ENCODE data around the gene RNF32. TPM values are rescaled to one million over a fixed set of nuclear protein-coding genes. Genes with fewer than 3 reads are reported as not detected.

The RNF32 gene
- total RNA-seq, 1 experiment from 2014 or later = 0.61 TPM

- TF ChIP-seq, protein P1, sequence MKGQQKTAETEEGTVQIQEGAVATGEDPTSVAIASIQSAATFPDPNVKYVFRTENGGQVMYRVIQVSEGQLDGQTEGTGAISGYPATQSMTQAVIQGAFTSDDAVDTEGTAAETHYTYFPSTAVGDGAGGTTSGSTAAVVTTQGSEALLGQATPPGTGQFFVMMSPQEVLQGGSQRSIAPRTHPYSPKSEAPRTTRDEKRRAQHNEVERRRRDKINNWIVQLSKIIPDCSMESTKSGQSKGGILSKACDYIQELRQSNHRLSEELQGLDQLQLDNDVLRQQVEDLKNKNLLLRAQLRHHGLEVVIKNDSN (CRISPR knock-in tag; IDR thresholded peaks at IDR 0.05) = peak; percentile 82
- TF ChIP-seq IRF1 (CRISPR knock-in tag; IDR thresholded peaks at IDR 0.05) (peak; percentile 94), CREM (CRISPR knock-in tag; IDR thresholded peaks at IDR 0.05) (peak; percentile 73), IRF2 (CRISPR knock-in tag; IDR thresholded peaks at IDR 0.05; ENCODE audit: borderline replicate concordance, low read depth) (peak; percentile 88; the same call in 1 of the 2 replicates), SMAD4 (CRISPR knock-in tag; IDR thresholded peaks at IDR 0.05) (peak; percentile 63), SOX15 (CRISPR knock-in tag; IDR thresholded peaks at IDR 0.05) (no peak), ATF2 (CRISPR knock-in tag; IDR thresholded peaks at IDR 0.05; ENCODE audit: borderline replicate concordance, low read depth) (peak; percentile 88; the same call in 1 of the 2 replicates), EMX1 (CRISPR knock-in tag; IDR thresholded peaks at IDR 0.05) (no peak), KAT7 (CRISPR knock-in tag; IDR thresholded peaks at IDR 0.05; ENCODE audit: borderline replicate concordance) (peak; percentile 38; the same call in 1 of the 2 replicates), NR2C2 (CRISPR knock-in tag; IDR thresholded peaks at IDR 0.05) (peak; percentile 79), CREB1 (CRISPR knock-in tag; IDR thresholded peaks at IDR 0.05) (peak; percentile 93; the same call in 1 of the 2 replicates), ZNF121 (CRISPR knock-in tag; IDR thresholded peaks at IDR 0.05) (no peak), MLX (CRISPR knock-in tag; IDR thresholded peaks at IDR 0.05) (peak; percentile 79; the same call in 1 of the 2 replicates), ZNF416 (CRISPR knock-in tag; IDR thresholded peaks at IDR 0.05) (no peak), JUN (CRISPR knock-in tag; IDR thresholded peaks at IDR 0.05) (peak; percentile 95), ETV6 (CRISPR knock-in tag; IDR thresholded peaks at IDR 0.05) (peak; percentile 99), MYBL2 (CRISPR knock-in tag; IDR thresholded peaks at IDR 0.05) (peak; percentile 99), ZBTB43 (CRISPR knock-in tag; IDR thresholded peaks at IDR 0.05) (peak; percentile 98), TCF7 (CRISPR knock-in tag; IDR thresholded peaks at IDR 0.05; ENCODE audit: low read depth) (peak; percentile 80; the same call in 1 of the 2 replicates)
- TF ChIP-seq, protein P2, sequence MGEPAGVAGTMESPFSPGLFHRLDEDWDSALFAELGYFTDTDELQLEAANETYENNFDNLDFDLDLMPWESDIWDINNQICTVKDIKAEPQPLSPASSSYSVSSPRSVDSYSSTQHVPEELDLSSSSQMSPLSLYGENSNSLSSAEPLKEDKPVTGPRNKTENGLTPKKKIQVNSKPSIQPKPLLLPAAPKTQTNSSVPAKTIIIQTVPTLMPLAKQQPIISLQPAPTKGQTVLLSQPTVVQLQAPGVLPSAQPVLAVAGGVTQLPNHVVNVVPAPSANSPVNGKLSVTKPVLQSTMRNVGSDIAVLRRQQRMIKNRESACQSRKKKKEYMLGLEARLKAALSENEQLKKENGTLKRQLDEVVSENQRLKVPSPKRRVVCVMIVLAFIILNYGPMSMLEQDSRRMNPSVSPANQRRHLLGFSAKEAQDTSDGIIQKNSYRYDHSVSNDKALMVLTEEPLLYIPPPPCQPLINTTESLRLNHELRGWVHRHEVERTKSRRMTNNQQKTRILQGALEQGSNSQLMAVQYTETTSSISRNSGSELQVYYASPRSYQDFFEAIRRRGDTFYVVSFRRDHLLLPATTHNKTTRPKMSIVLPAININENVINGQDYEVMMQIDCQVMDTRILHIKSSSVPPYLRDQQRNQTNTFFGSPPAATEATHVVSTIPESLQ (CRISPR knock-in tag; IDR thresholded peaks at IDR 0.05) = peak; percentile 81; the same call in 1 of the 2 replicates
- TF ChIP-seq, protein P3, sequence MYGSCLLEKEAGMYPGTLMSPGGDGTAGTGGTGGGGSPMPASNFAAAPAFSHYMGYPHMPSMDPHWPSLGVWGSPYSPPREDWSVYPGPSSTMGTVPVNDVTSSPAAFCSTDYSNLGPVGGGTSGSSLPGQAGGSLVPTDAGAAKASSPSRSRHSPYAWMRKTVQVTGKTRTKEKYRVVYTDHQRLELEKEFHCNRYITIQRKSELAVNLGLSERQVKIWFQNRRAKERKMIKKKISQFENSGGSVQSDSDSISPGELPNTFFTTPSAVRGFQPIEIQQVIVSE (CRISPR knock-in tag; IDR thresholded peaks at IDR 0.05; ENCODE audit: borderline replicate concordance) = no peak
- TF ChIP-seq, protein P4, sequence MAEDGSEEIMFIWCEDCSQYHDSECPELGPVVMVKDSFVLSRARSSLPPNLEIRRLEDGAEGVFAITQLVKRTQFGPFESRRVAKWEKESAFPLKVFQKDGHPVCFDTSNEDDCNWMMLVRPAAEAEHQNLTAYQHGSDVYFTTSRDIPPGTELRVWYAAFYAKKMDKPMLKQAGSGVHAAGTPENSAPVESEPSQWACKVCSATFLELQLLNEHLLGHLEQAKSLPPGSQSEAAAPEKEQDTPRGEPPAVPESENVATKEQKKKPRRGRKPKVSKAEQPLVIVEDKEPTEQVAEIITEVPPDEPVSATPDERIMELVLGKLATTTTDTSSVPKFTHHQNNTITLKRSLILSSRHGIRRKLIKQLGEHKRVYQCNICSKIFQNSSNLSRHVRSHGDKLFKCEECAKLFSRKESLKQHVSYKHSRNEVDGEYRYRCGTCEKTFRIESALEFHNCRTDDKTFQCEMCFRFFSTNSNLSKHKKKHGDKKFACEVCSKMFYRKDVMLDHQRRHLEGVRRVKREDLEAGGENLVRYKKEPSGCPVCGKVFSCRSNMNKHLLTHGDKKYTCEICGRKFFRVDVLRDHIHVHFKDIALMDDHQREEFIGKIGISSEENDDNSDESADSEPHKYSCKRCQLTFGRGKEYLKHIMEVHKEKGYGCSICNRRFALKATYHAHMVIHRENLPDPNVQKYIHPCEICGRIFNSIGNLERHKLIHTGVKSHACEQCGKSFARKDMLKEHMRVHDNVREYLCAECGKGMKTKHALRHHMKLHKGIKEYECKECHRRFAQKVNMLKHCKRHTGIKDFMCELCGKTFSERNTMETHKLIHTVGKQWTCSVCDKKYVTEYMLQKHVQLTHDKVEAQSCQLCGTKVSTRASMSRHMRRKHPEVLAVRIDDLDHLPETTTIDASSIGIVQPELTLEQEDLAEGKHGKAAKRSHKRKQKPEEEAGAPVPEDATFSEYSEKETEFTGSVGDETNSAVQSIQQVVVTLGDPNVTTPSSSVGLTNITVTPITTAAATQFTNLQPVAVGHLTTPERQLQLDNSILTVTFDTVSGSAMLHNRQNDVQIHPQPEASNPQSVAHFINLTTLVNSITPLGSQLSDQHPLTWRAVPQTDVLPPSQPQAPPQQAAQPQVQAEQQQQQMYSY (CRISPR knock-in tag; IDR thresholded peaks at IDR 0.05) = peak; percentile 67
- TF ChIP-seq, protein P5, sequence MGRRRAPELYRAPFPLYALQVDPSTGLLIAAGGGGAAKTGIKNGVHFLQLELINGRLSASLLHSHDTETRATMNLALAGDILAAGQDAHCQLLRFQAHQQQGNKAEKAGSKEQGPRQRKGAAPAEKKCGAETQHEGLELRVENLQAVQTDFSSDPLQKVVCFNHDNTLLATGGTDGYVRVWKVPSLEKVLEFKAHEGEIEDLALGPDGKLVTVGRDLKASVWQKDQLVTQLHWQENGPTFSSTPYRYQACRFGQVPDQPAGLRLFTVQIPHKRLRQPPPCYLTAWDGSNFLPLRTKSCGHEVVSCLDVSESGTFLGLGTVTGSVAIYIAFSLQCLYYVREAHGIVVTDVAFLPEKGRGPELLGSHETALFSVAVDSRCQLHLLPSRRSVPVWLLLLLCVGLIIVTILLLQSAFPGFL (CRISPR knock-in tag; IDR thresholded peaks at IDR 0.05; ENCODE audit: borderline replicate concordance) = no peak
- TF ChIP-seq, protein P6, sequence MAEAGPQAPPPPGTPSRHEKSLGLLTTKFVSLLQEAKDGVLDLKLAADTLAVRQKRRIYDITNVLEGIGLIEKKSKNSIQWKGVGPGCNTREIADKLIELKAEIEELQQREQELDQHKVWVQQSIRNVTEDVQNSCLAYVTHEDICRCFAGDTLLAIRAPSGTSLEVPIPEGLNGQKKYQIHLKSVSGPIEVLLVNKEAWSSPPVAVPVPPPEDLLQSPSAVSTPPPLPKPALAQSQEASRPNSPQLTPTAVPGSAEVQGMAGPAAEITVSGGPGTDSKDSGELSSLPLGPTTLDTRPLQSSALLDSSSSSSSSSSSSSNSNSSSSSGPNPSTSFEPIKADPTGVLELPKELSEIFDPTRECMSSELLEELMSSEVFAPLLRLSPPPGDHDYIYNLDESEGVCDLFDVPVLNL (CRISPR knock-in tag; IDR thresholded peaks at IDR 0.05; ENCODE audit: borderline replicate concordance, low read depth) = peak; percentile 81
These were observed at the start of gene RNF32 (continued) for GRCh38 chr7:156640257-156640948.

All from WTC11 (cell line).